Keratinocyte (primary cell): ENCODE measurements around the gene ST8SIA4. TPM values are rescaled to one million over a fixed set of nuclear protein-coding genes. Genes with fewer than 3 reads are reported as not detected.

Experiments
- DNase-seq: peaks from one replicate; pipeline ENCODE4 v3.0.0-alpha.2; 2011; ENCODE audit warnings: low read depth, missing footprints, low spot score
- FAIRE-seq: peaks from 2 replicates; lab custom pipeline; 2011; peaks lifted over from hg19 to GRCh38; lab: Jason Lieb, UNC
- H2AFZ ChIP-seq: 2 replicates; pipeline ENCODE4 v1.6.0; 2012; ENCODE audit warnings: low read length, control low read depth, inconsistent platforms; ENCODE audit not compliant: control insufficient read depth
- H3K27ac ChIP-seq: 2 replicates; pipeline ENCODE4 v1.5.1; 2011; ENCODE audit warnings: low read length; ENCODE audit not compliant: control insufficient read depth, insufficient read depth
- H3K27me3 ChIP-seq: 3 replicates; pipeline ENCODE4 v1.6.0; 2011; ENCODE audit warnings: low read length; ENCODE audit not compliant: control insufficient read depth, insufficient read depth; ENCODE audit errors: extremely low read depth
- H3K36me3 ChIP-seq, 2 experiments: 2 replicates in 1 of 2; 3 replicates in 1 of 2; pipeline ENCODE4 v1.5.1; 2011; ENCODE audit warnings: low read length in 2 of 2, mild to moderate bottlenecking in 1 of 2; ENCODE audit not compliant: control insufficient read depth in 2 of 2, insufficient read depth in 2 of 2; ENCODE audit errors: extremely low read depth in 1 of 2
- H3K4me1 ChIP-seq: 3 replicates; pipeline ENCODE4 v1.5.1; 2011; ENCODE audit warnings: low read length; ENCODE audit not compliant: control insufficient read depth, insufficient read depth; ENCODE audit errors: extremely low read depth
- H3K4me2 ChIP-seq: 3 replicates; pipeline ENCODE4 v1.6.0; 2011; ENCODE audit warnings: low read depth, low read length; ENCODE audit not compliant: control insufficient read depth, insufficient read depth; ENCODE audit errors: extremely low read depth
- H3K4me3 ChIP-seq, 3 experiments: fragments of 200-600 bp in 1 of 3; sonication (generic) in 1 of 3; 2 replicates in 2 of 3; 3 replicates in 1 of 3; pipeline ENCODE4 v1.5.1; 2011 to 2016; ENCODE audit warnings: low read length in 3 of 3, mild to moderate bottlenecking in 3 of 3, control low read depth in 2 of 3, inconsistent platforms in 1 of 3, low read depth in 1 of 3, mixed read lengths in 1 of 3, mixed run types in 1 of 3, moderate library complexity in 1 of 3; ENCODE audit not compliant: control insufficient read depth in 2 of 3, insufficient read depth in 2 of 3; ENCODE audit errors: extremely low read depth in 1 of 3
- H3K79me2 ChIP-seq: 2 replicates; pipeline ENCODE4 v1.6.0; 2012; ENCODE audit warnings: low read length; ENCODE audit not compliant: control insufficient read depth, insufficient read depth
- H3K9ac ChIP-seq: 3 replicates; pipeline ENCODE4 v1.6.0; 2011; ENCODE audit warnings: low read length; ENCODE audit not compliant: control insufficient read depth, insufficient read depth; ENCODE audit errors: extremely low read depth
- H3K9me1 ChIP-seq: 3 replicates; pipeline ENCODE4 v1.6.0; 2011; ENCODE audit warnings: low read length; ENCODE audit not compliant: control insufficient read depth, insufficient read depth; ENCODE audit errors: extremely low read depth
- H3K9me3 ChIP-seq: 2 replicates; pipeline ENCODE4 v1.5.1; 2012; ENCODE audit warnings: low read depth, low read length; ENCODE audit not compliant: control insufficient read depth
- H4K20me1 ChIP-seq: 3 replicates; pipeline ENCODE4 v1.6.0; 2011; ENCODE audit warnings: low read length; ENCODE audit not compliant: control insufficient read depth, insufficient read depth; ENCODE audit errors: extremely low read depth
- EZH2 ChIP-seq: IDR thresholded peaks from one replicate; pipeline ENCODE4 v1.6.1; 2012; ENCODE audit warnings: inconsistent platforms, mild to moderate bottlenecking, low read length, moderate library complexity
- dilution Hi-C: fragments of 300-500 bp; cut with MboI; formaldehyde crosslinking; loops from one replicate; pipeline ENCODE4 v1.7.0; 2020; ENCODE audit warnings: low sequenced_read_pairs; ENCODE audit not compliant: extremely low pct_ligation_motif_present
- polyA plus RNA-seq, 5 experiments: library from polyadenylated mRNA; depleted of rRNA in 3 of 5; stranded (reverse) in 3 of 5; stranded (forward) in 1 of 5; unstranded in 1 of 5; fragments of >200 nt; gene quantifications; 1 replicate in 1 of 5; 2 replicates in 3 of 5; 3 replicates in 1 of 5; pipeline versions ENCODE4 v1.2.1 to v1.2.3, GENCODE V29; 2011 to 2012; ENCODE audit warnings: missing spikeins in 2 of 5, low read depth in 1 of 5, low replicate concordance in 1 of 5
- TF ChIP-seq, protein P1 (sequence below), 3 experiments: IDR thresholded peaks in 1 of 3; conservative IDR thresholded peaks in 1 of 3; optimal IDR thresholded peaks in 1 of 3; 2 replicates in 2 of 3; 3 replicates in 1 of 3; pipeline versions ENCODE3 to v1.5.1; 2011; ENCODE audit warnings: low read length in 3 of 3, mild to moderate bottlenecking in 3 of 3, moderate library complexity in 2 of 3, control low read depth in 1 of 3, inconsistent platforms in 1 of 3; ENCODE audit not compliant: insufficient read depth in 2 of 3; ENCODE audit errors: extremely low read depth in 1 of 3

Gene ST8SIA4
- polyA plus RNA-seq, 1 donor (not counting 4 experiments of a cell fraction or from before 2014, with no cell fraction given): 0.43 TPM

- H3K9me3 ChIP-seq: no peaks in the 10 kb centered on the region
- H3K36me3 ChIP-seq: no peaks in the 10 kb centered on the region
- no peak overlapping the region for H3K27ac ChIP-seq
- no peak overlapping the region for H2AFZ ChIP-seq
- no peak overlapping the region for H3K4me2 ChIP-seq
- no peak overlapping the region for H3K4me3 ChIP-seq
- H3K27me3 ChIP-seq: no peaks in the 10 kb centered on the region
- no peaks in the 10 kb centered on the region for H3K9me1 ChIP-seq
- no peak overlapping the region for H3K9ac ChIP-seq
- TF ChIP-seq, protein P1, sequence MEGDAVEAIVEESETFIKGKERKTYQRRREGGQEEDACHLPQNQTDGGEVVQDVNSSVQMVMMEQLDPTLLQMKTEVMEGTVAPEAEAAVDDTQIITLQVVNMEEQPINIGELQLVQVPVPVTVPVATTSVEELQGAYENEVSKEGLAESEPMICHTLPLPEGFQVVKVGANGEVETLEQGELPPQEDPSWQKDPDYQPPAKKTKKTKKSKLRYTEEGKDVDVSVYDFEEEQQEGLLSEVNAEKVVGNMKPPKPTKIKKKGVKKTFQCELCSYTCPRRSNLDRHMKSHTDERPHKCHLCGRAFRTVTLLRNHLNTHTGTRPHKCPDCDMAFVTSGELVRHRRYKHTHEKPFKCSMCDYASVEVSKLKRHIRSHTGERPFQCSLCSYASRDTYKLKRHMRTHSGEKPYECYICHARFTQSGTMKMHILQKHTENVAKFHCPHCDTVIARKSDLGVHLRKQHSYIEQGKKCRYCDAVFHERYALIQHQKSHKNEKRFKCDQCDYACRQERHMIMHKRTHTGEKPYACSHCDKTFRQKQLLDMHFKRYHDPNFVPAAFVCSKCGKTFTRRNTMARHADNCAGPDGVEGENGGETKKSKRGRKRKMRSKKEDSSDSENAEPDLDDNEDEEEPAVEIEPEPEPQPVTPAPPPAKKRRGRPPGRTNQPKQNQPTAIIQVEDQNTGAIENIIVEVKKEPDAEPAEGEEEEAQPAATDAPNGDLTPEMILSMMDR (optimal IDR thresholded peaks at IDR 0.05 in 1 of 3, IDR thresholded peaks at IDR 0.05 in 1 of 3, conservative IDR thresholded peaks at IDR 0.05 in 1 of 3; ENCODE audit: extremely low read depth in 1 of 3, insufficient read depth in 2 of 3, low read length in 3 of 3): no peak
- dilution Hi-C loops: no loop called here
- H3K79me2 ChIP-seq: no peaks in the 10 kb centered on the region
- DNase-seq: no peak
- FAIRE-seq: no peak
- peaks cover 9% of the 10 kb centered on the region for H3K4me1 ChIP-seq
- H4K20me1 ChIP-seq: no peaks in the 10 kb centered on the region
Measured at GRCh38 chr5:100800562-100800961, 102.5 kb downstream of the ST8SIA4 start.

- dilution Hi-C loops: no loop called here
- Histone ChIP-seq H3K9ac (no peak overlapping the region), H3K4me2 (no peak overlapping the region), H3K36me3 (no peaks in the 10 kb centered on the region), H3K27me3 (no peaks in the 10 kb centered on the region), H2AFZ (no peak overlapping the region), H3K4me3 (no peak overlapping the region), H3K79me2 (no peaks in the 10 kb centered on the region), H3K27ac (no peak overlapping the region), H3K9me3 (no peaks in the 10 kb centered on the region), H4K20me1 (no peaks in the 10 kb centered on the region), H3K4me1 (peaks cover 9% of the 10 kb centered on the region), H3K9me1 (no peaks in the 10 kb centered on the region)
- TF ChIP-seq, protein P1 (optimal IDR thresholded peaks at IDR 0.05 in 1 of 3, IDR thresholded peaks at IDR 0.05 in 1 of 3, conservative IDR thresholded peaks at IDR 0.05 in 1 of 3; ENCODE audit: extremely low read depth in 1 of 3, insufficient read depth in 2 of 3, low read length in 3 of 3): no peak
- TF ChIP-seq EZH2: no peak
- no peak for DNase-seq
- FAIRE-seq: no peak
Measured at GRCh38 chr5:100799166-100799565, 103.9 kb downstream of the ST8SIA4 start.
